Prostate gland (tissue), 2 donors: Measurements from ENCODE around the gene ITGA11. TPM values are rescaled to one million over a fixed set of nuclear protein-coding genes. Genes with fewer than 3 reads are reported as not detected.

Experiments
- DNase-seq: peaks from one replicate; pipeline ENCODE4 v3.0.0-alpha.2; 2019; ENCODE audit warnings: low spot score
- H3K27ac ChIP-seq, 2 donors: fragments of 200-600 bp; sonication (generic); 2 replicates each; pipeline ENCODE4 v1.5.1; 2017 to 2019
- H3K27me3 ChIP-seq: fragments of 200-600 bp; sonication (generic); replicated peaks from 2 replicates; pipeline ENCODE4 v1.5.1; 2019; ENCODE audit not compliant: insufficient read depth
- H3K36me3 ChIP-seq, 2 donors: fragments of 200-600 bp; sonication (generic); 1 replicate in 1 of 2; 2 replicates in 1 of 2; pipeline versions ENCODE4 v1.5.1 to v1.8.1; 2017 to 2019
- H3K4me1 ChIP-seq: fragments of 200-600 bp; sonication (generic); replicated peaks from 2 replicates; pipeline ENCODE4 v1.5.1; 2019
- H3K4me3 ChIP-seq, 2 donors: fragments of 200-600 bp; sonication (generic); 2 replicates each; pipeline ENCODE4 v1.5.1; 2017 to 2019
- H3K9me3 ChIP-seq: fragments of 200-600 bp; sonication (generic); 2 replicates; pipeline ENCODE4 v1.5.1; 2017
- CTCF ChIP-seq, 4 experiments: fragments of 200-600 bp in 2 of 4; fragments of 450-650 bp in 2 of 4; sonication (generic) in 2 of 4; IDR thresholded peaks; 1 replicate in 3 of 4; 2 replicates in 1 of 4; pipeline ENCODE4 v1.5.1; 2016 to 2019; ENCODE audit warnings: antibody characterized with exemption in 4 of 4, mild to moderate bottlenecking in 2 of 4, moderate library complexity in 2 of 4
- POLR2A ChIP-seq: fragments of 450-650 bp; IDR thresholded peaks from one replicate; pipeline ENCODE4 v1.6.1; 2016; ENCODE audit warnings: antibody characterized with exemption, mild to moderate bottlenecking
- POLR2AphosphoS5 ChIP-seq: sonication (generic); formaldehyde crosslinking; IDR thresholded peaks from one replicate; pipeline ENCODE4 v1.6.1; 2017; ENCODE audit warnings: antibody characterized with exemption
- WGBS: methylation state at CpG from one replicate; pipeline ENCODE4 v1.1.5; 2018; 5-methylcytosine and 5-hydroxymethylcytosine counted together
- intact Hi-C: fragments of 100-400 bp; cut with DNase I; formaldehyde crosslinking; loops from one replicate; pipeline ENCODE4 v1.14.2; 2022
- total RNA-seq, 2 donors: library from RNA; depleted of rRNA; stranded (reverse); fragments of >200 nt; gene quantifications; one replicate each; pipeline ENCODE4 v1.1.0, GENCODE V29; 2016

The ITGA11 gene
- total RNA-seq, 2 donors from 2014 or later, result 2.0 to 11.0 TPM

- Histone ChIP-seq H3K9me3 (no peaks in the 10 kb centered on the region), H3K36me3 (no peaks in the 10 kb centered on the region), H3K27me3 (no peaks in the 10 kb centered on the region), H3K27ac (no peak overlapping the region), H3K4me3 (no peak overlapping the region), H3K4me1 (no peaks in the 10 kb centered on the region)
- 90% methylated on average over 6 of the region's 6 CpGs for WGBS
- TF ChIP-seq CTCF (IDR thresholded peaks at IDR 0.05) (no peak), POLR2A (no peak), POLR2AphosphoS5 (no peak)
- no peak for DNase-seq
- intact Hi-C loops, result no loop called here
These were observed 16.3 kb downstream of the ITGA11 start for GRCh38 chr15:68415501-68416157.

- intact Hi-C loops, result no loop called here
- WGBS, result 90% methylated on average over 7 of the region's 7 CpGs
These were observed 16.9 kb downstream of the ITGA11 start for GRCh38 chr15:68415061-68415460.

GRCh38 chr15:68414591-68414990, 17.4 kb downstream of the ITGA11 start:
- DNase-seq, result no peak
- 92% methylated on average over 8 of the region's 8 CpGs for WGBS
- no peaks in the 10 kb centered on the region for H3K27me3 ChIP-seq
- no peak overlapping the region for H3K4me3 ChIP-seq
- H3K27ac ChIP-seq, result no peak overlapping the region
- no peaks in the 10 kb centered on the region for H3K9me3 ChIP-seq
- H3K36me3 ChIP-seq, result no peaks in the 10 kb centered on the region
- TF ChIP-seq POLR2AphosphoS5, result no peak
- TF ChIP-seq CTCF (IDR thresholded peaks at IDR 0.05), result no peak
- no peak for TF ChIP-seq POLR2A
- no peaks in the 10 kb centered on the region for H3K4me1 ChIP-seq
- intact Hi-C loops, result no loop called here

More at GRCh38 chr15:68415061-68415460, 16.9 kb downstream of the ITGA11 start:
- Histone ChIP-seq H3K36me3 (no peaks in the 10 kb centered on the region), H3K4me3 (no peak overlapping the region), H3K9me3 (no peaks in the 10 kb centered on the region), H3K4me1 (no peaks in the 10 kb centered on the region), H3K27ac (no peak overlapping the region), H3K27me3 (no peaks in the 10 kb centered on the region)
- DNase-seq, result no peak
- TF ChIP-seq POLR2AphosphoS5 (no peak), POLR2A (no peak), CTCF (IDR thresholded peaks at IDR 0.05) (no peak)

- Histone ChIP-seq H3K4me1 (no peaks in the 10 kb centered on the region), H3K4me3 (no peak overlapping the region), H3K36me3 (no peaks in the 10 kb centered on the region), H3K27me3 (no peaks in the 10 kb centered on the region), H3K27ac (no peak overlapping the region), H3K9me3 (no peaks in the 10 kb centered on the region)
- intact Hi-C loops, result no loop called here
- no peak for DNase-seq
- WGBS, result 94% methylated on average over 3 of the region's 3 CpGs
- TF ChIP-seq POLR2AphosphoS5 (no peak), CTCF (IDR thresholded peaks at IDR 0.05) (no peak), POLR2A (no peak)
These were observed 17.8 kb downstream of the ITGA11 start for GRCh38 chr15:68414206-68414555.

GRCh38 chr15:68413363-68414205, 18.4 kb downstream of the ITGA11 start:
- H3K27me3 ChIP-seq, result no peaks in the 10 kb centered on the region
- 85% methylated on average over 15 of the region's 15 CpGs for WGBS
- DNase-seq, result no peak

More at GRCh38 chr15:68413363-68414205, 18.4 kb downstream of the ITGA11 start:
- Histone ChIP-seq H3K4me3 (no peak overlapping the region), H3K9me3 (no peaks in the 10 kb centered on the region), H3K4me1 (no peaks in the 10 kb centered on the region), H3K36me3 (no peaks in the 10 kb centered on the region), H3K27ac (no peak overlapping the region)
- no peak for TF ChIP-seq POLR2A
- no peak for TF ChIP-seq POLR2AphosphoS5
- TF ChIP-seq CTCF (IDR thresholded peaks at IDR 0.05), result no peak
- intact Hi-C loops, result no loop called here
